GM21447 (cell line): ENCODE data around the gene LIMD2.

Experiments
- ATAC-seq: cut with Tn5 transposase; IDR thresholded peaks from one replicate; pipeline ENCODE4 v1.9.1; 2021; ENCODE audit not compliant: unreplicated experiment

Gene LIMD2

DNA sequence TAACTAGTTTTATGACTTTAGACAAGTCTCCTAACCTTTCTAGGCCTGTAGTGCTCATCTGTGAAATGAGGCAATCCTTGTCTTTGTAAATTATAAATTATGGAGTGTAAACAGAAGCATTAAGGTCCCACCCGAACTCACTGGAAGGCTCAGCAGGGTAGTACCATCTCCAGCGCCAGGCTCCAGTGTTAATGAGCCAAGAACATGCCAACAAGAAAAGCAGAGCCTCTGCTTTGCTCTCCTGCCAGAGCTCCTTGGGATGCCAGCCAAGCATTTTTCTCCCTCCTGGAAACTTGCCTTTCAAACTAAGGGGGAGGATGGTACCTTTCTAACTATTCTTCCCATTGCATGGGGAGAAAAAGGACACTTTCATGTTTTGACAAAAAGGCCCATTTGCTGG, 14.9 kb downstream of the LIMD2 start:
- no peak for ATAC-seq

DNA sequence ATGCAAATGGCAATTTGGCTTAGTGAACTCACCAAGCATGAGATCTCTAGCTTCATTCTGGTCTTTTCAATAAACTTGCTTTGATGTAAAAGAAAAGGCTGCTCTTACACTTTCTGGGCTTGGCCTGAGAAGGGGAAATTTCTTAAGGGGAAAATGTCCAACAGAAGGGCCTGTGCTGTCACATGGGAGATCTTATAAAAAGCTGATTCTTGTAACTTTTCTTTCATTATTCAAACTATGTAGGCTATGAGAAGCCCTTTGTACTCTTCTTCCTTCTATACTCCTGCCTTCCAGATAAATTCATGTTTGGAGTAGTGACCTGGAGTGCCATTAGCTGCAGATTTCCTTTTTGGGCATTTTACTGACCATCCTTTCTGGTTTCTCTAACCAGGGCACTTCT, 16.9 kb downstream of the LIMD2 start:
- ATAC-seq: no peak

DNA sequence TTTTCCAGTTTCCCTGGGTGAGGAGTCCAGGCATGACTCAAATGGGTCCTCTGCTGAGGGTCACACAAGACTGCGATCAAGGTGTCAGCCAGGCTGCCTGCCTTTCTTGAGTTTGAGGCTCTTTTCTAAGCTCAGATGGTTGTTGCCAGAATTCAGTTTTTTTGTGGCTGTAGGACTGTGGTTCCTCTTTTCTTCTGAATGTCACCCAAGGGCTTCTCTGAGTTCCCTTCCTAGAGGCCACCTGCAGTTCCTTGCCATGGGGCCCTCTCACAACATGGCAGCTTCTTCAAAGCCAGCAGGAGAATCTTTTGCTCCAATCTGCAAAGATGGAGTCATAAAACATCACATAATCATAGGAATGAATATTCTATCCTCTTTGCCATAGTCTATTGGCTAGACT, 17.5 kb downstream of the LIMD2 start:
- no peak for ATAC-seq

DNA sequence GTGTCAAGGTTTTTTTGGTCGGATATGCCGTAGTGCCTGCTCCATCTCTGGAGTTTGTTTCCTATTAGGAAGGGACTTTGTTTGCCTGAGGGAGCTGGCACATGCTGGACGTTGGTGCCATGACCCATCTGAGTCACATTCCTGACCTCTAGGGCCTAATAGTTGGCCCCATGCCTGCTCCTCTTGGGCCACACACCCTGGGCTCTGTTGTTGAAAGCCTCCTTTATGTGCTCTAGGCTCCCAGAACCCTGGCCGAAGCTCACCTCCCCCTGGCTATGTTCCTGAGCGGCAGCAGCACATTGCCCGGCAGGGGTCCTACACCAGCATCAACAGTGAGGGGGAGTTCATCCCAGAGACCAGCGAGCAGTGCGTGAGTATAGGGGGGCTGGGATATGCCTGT, 18.4 kb downstream of the LIMD2 start:
- ATAC-seq: no peak

DNA sequence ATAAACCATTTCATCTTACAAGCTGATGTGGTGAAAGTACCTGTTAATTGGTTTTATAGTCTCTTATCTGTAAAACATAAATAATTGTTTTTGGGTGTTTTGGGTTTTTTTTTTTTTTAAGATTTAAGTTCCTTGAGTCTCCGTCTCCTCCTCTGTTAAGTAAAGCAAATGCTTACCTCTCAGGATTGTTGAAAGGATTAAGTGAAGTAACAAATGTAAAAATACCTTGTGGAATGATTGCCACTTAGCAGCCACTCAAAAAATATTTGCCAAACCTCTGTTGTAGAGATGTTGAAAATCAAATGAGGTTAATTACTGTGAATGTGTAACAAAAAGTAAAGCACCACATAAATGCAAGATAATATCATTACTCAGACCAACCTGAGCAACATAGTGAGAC, 19.2 kb downstream of the LIMD2 start:
- no peak for ATAC-seq

DNA sequence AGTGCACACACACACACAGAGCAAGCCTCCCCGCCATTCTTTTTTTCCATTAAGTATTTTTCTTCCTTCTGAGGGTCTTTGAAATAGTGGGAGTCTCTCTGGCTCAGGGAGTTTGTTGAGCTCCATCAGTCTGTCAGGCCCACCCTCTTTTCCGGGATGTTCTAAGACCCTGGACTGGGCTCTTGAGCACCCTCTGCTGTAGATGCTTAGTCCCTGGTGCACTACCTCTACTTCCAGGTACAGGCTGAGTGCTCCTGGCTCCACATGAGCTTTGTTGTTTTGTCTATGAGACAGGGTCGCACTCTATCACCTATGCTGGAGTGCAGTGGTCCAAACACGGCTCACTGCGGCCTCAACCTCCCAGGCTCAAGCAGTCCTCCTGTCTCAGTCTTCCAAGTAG, 20.7 kb downstream of the LIMD2 start:
- ATAC-seq: no peak

DNA sequence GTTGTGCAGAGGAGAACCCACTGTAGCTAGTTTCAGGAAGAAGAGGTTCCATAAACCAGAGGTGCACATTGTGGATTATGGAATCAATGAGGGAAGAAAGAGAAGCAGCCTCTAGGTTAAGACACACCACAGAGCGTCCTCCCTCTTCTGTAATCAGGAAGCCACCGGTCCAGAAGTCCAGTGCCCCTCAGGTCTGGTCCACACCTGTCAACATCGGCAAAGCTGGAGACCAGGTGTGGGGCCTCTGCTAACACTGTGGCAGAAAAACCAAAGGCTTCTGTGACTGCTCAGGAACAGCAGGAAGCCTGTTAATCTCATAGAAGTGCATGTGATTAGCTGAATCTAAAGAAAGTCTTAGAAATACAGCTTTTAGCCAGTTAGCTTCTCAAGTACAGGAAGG, 23.3 kb downstream of the LIMD2 start:
- ATAC-seq: no peak

DNA sequence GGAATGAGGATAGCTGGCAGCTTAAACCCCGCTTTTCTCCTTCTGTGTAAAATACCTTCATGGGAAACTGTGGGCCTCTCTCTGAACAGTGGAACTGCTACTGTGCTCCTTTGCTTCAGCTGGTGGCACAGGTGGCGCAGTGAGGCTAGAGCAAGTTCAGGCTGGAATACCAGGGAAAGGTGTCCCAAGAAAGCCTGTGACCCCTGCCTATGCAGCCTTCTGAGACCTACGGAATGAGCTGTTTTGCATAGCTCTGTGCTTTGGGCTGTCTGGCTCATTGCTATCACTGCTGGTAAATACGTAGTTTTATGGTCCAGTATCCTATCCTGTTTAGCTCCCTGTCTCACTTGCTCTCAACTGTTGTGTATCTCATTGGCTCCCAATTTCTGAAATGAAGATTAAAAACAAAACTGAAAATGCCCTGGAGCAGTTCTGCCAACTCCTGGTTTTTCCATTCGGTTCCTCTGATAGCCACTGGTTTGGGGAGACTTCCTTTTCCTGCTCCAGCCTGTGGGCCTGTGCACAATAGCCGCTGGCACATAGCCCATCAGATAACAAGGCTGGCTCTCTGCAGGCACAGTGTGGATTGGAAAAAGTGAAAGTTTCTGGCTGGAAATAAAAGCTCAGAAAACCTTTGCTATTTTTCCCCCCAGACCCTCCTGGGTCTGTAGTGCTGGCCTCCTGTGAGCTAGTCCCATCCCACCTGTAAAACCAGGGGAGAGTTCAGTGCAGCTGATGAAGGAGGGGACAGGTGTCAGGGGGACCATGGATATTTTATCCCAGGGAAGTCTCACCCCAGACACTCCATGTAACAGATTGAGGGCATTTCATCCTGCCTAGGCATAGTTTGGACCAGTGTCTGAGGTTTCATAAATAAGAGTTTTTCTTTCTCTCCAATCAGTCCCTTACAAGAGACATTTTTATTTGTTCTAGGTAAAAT, 24.0 kb downstream of the LIMD2 start:
- ATAC-seq: no peak

DNA sequence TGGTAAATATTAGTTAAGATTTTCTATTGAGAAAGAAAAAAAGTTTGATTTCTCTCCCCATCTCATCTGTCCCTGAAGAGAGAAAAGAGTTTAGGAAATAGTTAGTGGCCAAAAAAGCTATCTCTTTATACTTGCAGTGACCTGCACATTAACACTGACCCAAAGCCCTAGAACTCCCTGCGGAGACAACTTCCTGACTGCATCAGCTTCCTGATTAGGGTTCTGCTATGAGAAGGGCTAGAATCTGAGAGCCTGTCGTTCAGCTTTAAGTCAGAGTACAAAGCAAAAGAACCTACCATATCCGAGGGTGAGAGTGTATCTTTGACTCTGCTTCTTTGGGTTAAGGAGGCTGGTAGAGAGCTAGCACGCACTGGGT, 24.7 kb downstream of the LIMD2 start:
- no peak for ATAC-seq

DNA sequence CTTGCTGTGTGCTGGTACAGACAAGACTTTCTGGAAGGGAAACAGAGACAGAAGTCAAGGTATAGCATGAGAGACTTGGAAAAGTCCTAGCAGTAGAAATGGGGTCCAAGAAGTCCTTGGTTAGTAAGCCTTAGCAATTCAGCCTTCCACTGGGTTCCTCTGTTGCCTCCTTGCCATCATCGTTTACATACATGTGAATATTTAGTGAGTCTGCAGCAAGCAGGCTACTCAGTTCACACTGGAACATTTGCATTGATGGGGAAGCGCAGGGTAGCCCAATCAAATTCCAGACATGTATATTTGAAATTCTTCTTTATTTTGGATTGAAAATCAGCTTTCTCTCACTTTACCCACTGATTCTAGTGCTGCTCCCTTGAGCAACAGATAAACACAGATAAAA, 27.1 kb downstream of the LIMD2 start:
- ATAC-seq: no peak

DNA sequence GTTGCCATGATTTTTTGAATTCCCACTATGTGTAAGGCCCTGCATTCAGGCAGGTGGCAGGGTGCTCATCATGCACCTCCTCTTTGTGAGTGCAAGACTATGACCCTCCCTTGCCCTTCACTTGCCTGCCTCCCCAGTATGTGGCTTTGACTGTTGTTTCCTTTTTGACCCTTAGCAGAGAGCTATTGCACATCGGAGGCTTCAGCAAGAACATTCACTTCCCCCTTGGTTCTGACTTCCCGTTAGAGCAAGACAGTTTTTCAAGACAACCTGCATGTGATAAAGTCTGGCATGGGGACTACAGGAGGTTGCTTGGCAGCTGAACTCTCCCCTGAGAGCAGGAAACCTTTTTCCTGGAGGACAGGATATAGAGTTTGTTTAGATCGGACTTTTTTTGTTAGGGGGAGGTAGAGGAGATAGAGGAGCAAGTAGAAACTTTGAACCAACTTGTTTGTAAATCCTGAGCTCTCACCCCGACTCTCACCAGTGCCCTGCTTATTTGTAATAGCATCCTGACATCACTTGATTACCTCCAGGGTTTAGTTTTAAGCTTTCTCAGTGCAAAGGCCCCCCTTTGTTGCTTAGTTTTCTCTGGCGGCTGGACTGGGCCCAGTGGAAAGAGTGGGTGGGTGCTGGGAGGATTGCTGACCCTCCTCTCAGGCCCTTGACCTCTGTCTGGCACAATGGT, 34.3 kb downstream of the LIMD2 start:
- ATAC-seq: peak; percentile 61

DNA sequence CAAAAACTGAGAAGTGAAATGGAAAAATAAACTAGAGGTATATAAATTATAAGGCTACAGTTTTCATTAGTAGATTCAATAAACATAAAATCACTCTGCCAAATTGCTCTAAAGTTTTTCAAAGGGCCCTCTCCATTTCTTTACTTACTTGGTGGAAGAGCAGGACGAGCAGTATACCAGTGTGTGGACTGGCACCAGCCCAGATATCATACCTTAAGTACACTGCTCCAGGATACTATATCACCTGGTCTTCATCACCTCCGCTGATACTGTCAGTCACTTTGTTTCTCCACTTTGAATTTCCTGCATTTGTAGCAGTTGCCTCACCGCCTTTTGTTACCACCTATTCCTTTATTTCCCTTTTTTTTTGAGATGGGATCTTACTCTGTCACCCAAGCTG, 40.1 kb downstream of the LIMD2 start:
- no peak for ATAC-seq

DNA sequence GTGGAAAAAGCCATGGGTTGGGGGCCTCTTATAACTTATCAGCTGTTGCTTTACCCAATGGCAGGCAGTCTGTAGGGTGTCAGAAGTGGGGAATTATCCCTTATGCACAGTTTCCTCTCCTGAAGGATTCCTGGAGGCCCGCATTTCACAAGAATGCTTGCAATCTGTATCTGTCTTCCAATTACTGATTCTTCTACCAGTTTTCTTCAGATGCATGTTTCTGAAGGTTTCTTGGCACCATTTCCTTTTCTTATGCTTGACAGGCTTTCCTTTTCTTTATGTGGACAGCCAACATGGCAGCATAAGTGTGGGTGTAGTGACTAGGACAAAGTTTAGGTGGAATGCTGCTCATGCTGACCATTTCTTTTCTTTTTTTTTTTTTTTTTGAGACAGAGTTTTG, 41.6 kb downstream of the LIMD2 start:
- ATAC-seq: no peak

DNA sequence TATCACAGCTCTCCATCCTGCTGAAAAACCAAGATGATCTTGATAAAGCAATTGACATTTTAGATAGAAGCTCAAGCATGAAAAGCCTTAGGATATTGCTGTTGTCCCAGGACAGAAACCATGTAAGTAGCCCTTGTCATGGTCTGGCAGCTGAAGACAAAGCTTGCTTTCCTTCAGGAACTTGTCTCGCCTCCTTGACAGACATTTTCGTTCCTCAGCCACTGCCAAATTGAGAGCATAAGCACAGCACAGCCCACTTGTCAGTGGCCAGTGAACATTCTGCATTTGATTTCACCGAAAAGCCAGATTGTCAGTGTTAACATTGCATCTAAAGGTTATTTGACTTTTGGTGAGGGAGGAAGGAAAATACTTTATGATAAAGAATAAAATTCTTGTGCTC, 42.1 kb downstream of the LIMD2 start:
- no peak for ATAC-seq

DNA sequence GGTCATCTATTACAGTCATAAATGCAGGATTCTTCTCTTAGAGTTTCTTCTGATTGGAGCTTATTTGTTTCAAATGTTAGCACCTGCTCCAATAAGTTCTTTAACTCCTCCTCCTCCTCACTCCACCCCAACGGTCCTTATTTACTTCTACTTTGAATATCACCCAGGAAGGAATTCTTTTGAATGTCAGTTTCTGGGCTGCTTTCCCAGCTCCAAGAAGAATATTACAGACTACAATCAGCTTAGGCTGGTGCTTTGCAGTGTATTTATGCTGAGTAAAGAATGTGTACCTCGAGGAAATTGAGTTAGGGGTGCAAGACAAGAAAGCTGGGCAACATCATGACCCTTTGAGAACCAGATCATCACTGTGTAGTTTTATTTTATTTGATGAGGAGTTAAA, 46.9 kb downstream of the LIMD2 start:
- no peak for ATAC-seq

DNA sequence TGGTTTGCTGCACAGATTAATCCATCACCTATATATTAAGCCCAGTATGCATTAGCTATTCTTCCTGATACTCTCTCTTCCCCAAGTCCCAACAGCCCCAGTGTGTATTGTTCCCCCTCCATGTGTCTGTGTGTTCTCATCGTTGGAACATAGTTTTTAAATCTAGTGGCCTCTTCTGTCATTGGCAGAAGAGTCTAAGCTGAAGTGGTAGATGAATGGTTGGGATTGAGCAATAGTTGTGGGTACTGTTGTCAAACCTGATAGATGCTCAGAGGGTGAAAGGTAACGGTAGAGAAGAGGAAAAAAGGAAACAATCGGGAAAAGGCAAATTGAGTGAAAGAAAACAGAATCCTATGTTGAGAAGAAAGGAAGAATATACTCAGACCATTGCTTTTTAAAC, 47.8 kb downstream of the LIMD2 start:
- ATAC-seq: no peak

DNA sequence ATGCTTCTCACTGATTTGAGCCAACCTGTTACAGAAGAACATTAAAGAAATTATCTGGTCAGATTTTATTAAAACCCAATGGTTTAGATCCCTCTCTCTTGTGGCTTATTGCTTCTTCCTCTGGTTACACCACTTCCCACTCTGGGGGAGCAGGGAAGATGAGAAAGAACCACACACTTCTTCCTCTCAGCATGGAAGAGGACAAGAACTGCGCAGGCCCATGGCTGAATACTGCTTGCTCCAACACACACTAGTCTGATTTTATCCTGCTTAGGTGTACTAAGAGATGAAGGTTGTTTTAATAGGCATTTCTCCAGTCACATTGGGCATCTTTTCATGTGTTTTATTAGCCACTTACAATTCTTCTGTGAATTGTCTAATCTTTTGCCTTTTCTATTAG, 50.1 kb downstream of the LIMD2 start:
- ATAC-seq: no peak

DNA sequence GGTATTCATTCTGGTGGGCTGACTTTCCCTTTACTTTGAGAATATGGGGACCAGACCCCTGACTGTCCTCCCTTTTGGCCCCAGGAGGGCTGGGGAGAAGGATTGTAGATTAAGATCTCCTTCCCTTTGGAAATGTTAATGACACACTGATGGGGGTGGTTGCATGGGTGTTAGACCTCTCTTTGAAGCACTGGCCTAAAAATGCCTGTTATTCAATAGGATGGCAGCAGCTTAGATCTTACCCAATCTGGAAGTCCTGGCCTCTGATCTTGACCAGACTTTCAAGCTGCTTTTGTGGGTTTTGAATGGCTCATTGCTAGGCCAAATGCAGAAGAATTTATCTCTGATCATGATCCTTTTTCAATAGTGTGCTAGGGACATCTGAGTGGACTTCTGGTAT, 52.0 kb downstream of the LIMD2 start:
- ATAC-seq: no peak

DNA sequence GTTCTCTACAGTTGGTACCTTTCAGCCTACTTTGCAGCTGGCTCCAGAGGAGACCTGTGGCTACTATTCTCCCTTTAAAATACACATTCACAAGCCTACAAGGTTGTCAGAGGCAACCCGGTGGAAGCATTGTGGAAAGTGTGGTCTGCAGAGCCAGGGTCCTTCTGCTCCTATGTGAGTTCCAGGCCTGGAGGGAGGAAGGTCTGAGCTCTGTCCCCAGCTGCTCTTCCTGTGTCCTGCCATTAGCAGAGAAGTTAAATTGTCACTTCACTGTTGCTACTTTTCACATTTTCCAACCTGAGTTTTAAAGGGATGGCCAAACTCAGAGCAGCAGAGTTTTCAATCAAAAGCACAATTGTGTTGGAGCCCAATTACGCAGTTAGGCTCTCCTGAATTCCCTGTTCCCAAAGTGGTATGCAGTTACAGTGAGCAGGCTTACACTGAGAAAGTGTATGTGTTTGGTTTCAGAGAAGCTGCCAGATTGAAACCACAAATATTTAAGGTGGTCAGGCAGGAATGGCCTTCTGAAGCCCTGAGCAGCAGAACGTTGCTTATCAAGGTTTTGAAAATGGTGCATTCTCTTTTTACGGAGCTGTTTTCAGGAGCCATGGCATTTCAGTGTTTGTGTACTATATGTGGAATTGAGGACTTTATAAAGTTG, 52.7 kb downstream of the LIMD2 start:
- ATAC-seq: no peak

DNA sequence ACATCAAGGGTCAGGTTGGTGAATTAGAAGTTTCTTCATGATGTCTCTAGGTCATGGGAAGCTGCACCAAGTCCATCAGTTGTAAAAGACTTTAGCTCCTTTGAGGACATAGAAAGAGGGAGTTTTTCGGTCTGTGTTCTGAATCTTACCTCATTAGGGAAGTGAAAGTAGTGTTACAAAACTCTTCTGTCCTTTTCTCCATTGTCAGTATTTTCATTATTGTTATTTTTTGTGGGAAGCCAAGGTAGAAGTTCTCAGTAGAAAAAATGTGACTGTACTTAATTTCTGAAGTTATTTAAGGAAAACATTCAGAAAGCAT, 53.5 kb downstream of the LIMD2 start:
- peak; percentile 86 for ATAC-seq
